ENCODE results near the gene STPG4. TPM values are rescaled to one million over a fixed set of nuclear protein-coding genes. Genes with fewer than 3 reads are reported as not detected.

STPG4 gene
- total RNA-seq, 1 donor: 0.09 TPM

DNA sequence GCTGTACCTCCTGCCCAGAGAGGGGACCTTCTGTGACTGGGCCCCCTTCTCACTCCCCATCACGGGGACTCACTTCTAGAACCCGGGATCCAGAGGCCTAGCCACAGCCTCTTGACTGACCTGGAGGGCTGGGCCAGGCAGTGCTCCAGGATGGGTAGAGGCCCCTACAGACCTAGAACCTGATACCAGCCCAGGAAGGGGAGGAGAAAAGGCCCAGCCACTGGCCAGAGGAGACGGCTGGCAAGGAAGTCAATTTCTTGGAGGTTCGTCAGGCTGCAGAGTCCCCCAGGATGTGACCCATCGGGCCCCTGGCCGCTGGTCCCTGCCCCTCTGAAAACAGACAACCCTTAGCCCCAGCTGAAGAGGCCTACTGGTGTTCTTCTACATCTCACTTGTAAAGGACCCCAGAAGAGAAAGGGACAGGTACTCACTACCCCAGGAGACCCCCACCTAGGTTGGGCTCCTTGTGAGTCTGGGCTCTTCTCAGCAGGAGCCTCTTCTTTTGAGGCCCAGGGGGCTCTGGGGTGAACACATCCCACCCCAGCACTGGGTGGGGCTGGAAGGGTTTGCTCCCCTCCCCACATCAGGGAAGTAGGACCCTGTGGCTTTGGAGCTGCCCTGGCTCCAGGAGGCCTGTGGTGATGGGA lies 86.0 kb downstream of the STPG4 start:
- DNase-seq (ENCODE audit: low read depth): no peak
- TF ChIP-seq, protein P1, sequence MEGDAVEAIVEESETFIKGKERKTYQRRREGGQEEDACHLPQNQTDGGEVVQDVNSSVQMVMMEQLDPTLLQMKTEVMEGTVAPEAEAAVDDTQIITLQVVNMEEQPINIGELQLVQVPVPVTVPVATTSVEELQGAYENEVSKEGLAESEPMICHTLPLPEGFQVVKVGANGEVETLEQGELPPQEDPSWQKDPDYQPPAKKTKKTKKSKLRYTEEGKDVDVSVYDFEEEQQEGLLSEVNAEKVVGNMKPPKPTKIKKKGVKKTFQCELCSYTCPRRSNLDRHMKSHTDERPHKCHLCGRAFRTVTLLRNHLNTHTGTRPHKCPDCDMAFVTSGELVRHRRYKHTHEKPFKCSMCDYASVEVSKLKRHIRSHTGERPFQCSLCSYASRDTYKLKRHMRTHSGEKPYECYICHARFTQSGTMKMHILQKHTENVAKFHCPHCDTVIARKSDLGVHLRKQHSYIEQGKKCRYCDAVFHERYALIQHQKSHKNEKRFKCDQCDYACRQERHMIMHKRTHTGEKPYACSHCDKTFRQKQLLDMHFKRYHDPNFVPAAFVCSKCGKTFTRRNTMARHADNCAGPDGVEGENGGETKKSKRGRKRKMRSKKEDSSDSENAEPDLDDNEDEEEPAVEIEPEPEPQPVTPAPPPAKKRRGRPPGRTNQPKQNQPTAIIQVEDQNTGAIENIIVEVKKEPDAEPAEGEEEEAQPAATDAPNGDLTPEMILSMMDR (IDR thresholded peaks at IDR 0.05; ENCODE audit: insufficient read depth, low read length): no peak
- H3K4me3 ChIP-seq (ENCODE audit: low read depth, low read length): no peak overlapping the region

DNA sequence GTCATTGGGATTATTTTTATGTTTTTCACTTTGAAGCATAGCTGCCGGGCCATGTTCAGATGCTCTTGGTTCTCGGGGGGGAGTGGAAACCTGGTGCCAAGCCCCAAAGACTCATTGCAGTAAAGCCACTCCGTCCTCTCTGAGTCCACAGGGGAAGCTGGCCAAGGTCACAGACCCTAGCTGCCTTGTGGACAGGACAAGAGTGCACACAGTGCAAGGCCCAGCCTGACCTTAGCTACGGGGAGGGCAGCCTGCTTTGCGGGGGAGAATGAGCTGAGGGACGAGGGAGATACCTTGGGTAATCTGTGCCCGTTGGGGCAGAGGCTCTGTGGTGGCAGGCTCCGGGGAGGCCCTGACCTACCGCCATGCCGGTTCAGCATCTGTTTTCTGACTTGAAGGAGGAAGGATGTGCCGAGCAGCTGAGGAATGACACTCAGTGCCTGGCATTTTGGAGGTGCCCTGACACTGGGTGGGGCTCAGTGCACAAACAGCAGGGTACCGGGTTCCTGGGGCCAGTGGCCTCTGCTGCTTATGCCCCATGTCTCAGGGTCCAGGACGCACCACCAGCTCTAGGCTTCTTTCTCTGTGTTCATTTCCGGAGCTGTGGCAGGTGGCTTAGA lies 87.2 kb downstream of the STPG4 start:
- H3K4me3 ChIP-seq (ENCODE audit: low read depth, low read length): no peak overlapping the region
- no peak for DNase-seq (ENCODE audit: low read depth)
- TF ChIP-seq, protein P1 (IDR thresholded peaks at IDR 0.05; ENCODE audit: insufficient read depth, low read length): no peak

DNA sequence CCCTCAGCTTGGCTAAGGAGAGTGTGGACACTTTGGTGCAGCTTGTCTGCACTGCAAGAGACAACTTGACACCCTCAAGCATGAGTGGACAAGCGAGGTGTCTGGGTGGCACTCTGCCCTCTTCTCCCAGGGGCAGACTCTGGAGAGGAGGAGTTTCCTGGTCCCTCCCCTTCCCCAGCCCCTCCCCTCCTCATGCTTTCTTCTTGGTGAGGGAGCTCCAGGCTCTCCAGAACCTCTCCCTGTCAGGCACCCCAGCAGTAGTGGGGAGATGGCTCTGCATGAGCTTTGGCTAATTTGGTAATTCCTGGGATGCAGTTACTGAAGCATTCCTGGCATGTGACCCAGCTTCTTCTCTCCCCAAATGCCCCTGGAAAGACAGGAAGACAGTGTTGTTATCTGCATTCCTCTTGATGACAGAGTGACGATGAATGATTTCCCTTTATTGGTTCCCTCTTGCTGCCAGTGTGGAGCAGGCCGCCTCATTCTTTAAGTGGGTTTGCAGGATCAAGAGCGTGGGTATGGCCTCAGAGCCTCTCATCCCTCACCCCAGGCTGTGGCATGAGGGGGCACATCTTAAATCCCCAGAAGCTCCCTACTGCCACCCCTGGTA lies 89.2 kb downstream of the STPG4 start:
- H3K4me3 ChIP-seq (ENCODE audit: low read depth, low read length): no peak overlapping the region
- peak; percentile 86 for DNase-seq (ENCODE audit: low read depth)
- TF ChIP-seq, protein P1 (IDR thresholded peaks at IDR 0.05; ENCODE audit: insufficient read depth, low read length): no peak

DNA sequence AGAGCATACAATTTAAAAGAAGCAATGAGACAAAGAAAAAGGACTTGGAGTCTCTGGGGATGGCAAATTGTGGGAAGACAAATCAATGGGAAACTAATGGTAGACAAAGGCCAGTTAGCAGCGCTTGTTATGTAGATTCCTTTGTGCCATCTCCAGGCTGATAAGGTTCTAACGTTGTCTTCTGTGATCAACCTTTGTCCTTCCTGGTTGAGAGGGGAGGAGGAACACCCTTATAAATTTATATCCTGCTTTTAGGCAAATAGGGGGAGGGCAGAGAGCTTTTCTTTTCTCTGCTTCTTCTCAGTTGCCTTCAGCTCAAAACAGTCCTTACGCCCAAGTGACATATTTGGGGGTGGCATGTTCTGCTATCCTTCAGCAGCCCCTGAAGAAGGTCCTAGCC lies 89.8 kb downstream of the STPG4 start:
- TF ChIP-seq, protein P1 (IDR thresholded peaks at IDR 0.05; ENCODE audit: insufficient read depth, low read length): no peak
- H3K4me3 ChIP-seq (ENCODE audit: low read depth, low read length): no peak overlapping the region
- DNase-seq (ENCODE audit: low read depth): no peak

DNA sequence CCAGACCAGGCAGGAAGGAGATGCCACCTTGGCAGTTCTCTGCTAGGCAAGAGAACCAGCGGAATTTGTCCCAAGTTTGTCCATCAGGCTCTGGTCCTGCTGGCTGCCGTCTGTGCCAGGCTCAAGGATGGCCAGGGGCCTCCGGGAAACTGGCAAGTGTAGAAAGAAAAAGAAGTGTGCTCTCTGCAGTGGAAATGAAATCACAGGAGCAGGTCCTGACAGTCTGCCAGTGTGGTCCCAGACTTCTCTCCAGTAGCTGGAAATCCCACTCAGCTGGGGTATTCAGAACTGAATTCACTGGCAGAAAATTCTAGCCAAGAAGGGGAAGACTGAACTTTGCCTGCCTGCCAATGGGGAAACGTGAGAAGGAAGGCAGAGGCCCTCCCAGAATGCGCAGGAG lies 91.0 kb downstream of the STPG4 start:
- H3K4me3 ChIP-seq (ENCODE audit: low read depth, low read length): no peak overlapping the region
- DNase-seq (ENCODE audit: low read depth): no peak
- TF ChIP-seq, protein P1 (IDR thresholded peaks at IDR 0.05; ENCODE audit: insufficient read depth, low read length): no peak

DNA sequence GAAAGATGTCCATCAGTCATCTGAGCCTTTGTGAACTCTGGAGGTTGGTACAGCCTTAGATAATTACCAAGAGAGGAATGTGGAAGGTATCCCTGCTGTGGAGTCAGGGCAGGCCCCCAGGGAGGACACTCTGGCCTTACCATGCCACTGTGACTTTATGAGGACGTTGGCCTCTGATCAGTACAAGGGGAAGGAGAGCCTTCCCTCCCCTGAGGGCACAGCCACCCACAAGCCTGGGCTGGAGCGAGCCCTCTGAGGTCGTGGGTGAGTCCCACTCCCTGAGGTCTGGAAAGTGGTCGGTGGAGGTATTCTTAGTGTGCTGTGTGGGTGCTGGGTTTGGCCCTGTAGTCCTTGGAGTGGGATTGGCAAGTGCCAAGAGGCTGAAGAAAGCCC lies 91.6 kb downstream of the STPG4 start:
- no peak overlapping the region for H3K4me3 ChIP-seq (ENCODE audit: low read depth, low read length)
- no peak for DNase-seq (ENCODE audit: low read depth)
- TF ChIP-seq, protein P1 (IDR thresholded peaks at IDR 0.05; ENCODE audit: insufficient read depth, low read length): no peak

Data from fibroblast of the aortic adventitia (primary cell).